Fibroblast of lung (primary cell): ENCODE data around the gene S100A14.

Source experiments
- CTCF ChIP-seq, 2 donors: IDR thresholded peaks in 1 of 2; conservative IDR thresholded peaks in 1 of 2; 1 replicate in 1 of 2; 2 replicates in 1 of 2; pipeline ENCODE4 v1.5.1; 2011 to 2012; ENCODE audit warnings: low read length in 2 of 2, control low read depth in 1 of 2, inconsistent platforms in 1 of 2, low read depth in 1 of 2, mild to moderate bottlenecking in 1 of 2
- EZH2 ChIP-seq: IDR thresholded peaks from 2 replicates; pipeline ENCODE4 v1.5.1; 2012; ENCODE audit warnings: low read length, control low read depth, mild to moderate bottlenecking; ENCODE audit errors: missing control alignments

- TF ChIP-seq CTCF (conservative IDR thresholded peaks at IDR 0.05 in 1 of 2, IDR thresholded peaks at IDR 0.05 in 1 of 2; ENCODE audit: low read depth in 1 of 2, low read length in 2 of 2) (no peak), EZH2 (no peak)
Measured at GRCh38 chr1:153577624-153578051, 38.5 kb downstream of the S100A14 start.
